Esophagus muscularis mucosa (tissue), 4 donors: ENCODE data around the gene TMEM95.

Experiments
- CTCF ChIP-seq, 3 experiments: fragments of 200-600 bp in 2 of 3; fragments of 450-650 bp in 1 of 3; sonication (generic) in 2 of 3; IDR thresholded peaks; one replicate each; pipeline ENCODE4 v1.5.1; 2017 to 2019; ENCODE audit warnings: antibody characterized with exemption in 3 of 3, mild to moderate bottlenecking in 2 of 3, moderate library complexity in 1 of 3
- EP300 ChIP-seq: sonication (generic); formaldehyde crosslinking; IDR thresholded peaks from one replicate; pipeline ENCODE4 v1.6.1; 2017; ENCODE audit warnings: antibody characterized with exemption
- POLR2AphosphoS5 ChIP-seq, 2 donors: sonication (generic); formaldehyde crosslinking; IDR thresholded peaks; one replicate each; pipeline ENCODE4 v1.6.1; 2017; ENCODE audit warnings: antibody characterized with exemption in 2 of 2

GRCh38 chr17:7406235-7406825 is 51.4 kb downstream of the TMEM95 start:
- TF ChIP-seq CTCF (IDR thresholded peaks at IDR 0.05) (no peak), POLR2AphosphoS5 (IDR thresholded peaks at IDR 0.05) (no peak), EP300 (no peak)
